ENCODE results near the gene POU4F3.

- no peak for TF ChIP-seq CTCF (IDR thresholded peaks at IDR 0.05 in 4 of 5, conservative IDR thresholded peaks at IDR 0.05 in 1 of 5)
- TF ChIP-seq POLR2A (IDR thresholded peaks at IDR 0.05) = no peak
Observed at GRCh38 chr5:146359836-146360235, 21.2 kb downstream of the POU4F3 start.

All from gastrocnemius medialis (tissue), 4 donors.